ENCODE measurements around the gene DNAJC17.

Gene DNAJC17, protein sequence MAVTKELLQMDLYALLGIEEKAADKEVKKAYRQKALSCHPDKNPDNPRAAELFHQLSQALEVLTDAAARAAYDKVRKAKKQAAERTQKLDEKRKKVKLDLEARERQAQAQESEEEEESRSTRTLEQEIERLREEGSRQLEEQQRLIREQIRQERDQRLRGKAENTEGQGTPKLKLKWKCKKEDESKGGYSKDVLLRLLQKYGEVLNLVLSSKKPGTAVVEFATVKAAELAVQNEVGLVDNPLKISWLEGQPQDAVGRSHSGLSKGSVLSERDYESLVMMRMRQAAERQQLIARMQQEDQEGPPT

DNA sequence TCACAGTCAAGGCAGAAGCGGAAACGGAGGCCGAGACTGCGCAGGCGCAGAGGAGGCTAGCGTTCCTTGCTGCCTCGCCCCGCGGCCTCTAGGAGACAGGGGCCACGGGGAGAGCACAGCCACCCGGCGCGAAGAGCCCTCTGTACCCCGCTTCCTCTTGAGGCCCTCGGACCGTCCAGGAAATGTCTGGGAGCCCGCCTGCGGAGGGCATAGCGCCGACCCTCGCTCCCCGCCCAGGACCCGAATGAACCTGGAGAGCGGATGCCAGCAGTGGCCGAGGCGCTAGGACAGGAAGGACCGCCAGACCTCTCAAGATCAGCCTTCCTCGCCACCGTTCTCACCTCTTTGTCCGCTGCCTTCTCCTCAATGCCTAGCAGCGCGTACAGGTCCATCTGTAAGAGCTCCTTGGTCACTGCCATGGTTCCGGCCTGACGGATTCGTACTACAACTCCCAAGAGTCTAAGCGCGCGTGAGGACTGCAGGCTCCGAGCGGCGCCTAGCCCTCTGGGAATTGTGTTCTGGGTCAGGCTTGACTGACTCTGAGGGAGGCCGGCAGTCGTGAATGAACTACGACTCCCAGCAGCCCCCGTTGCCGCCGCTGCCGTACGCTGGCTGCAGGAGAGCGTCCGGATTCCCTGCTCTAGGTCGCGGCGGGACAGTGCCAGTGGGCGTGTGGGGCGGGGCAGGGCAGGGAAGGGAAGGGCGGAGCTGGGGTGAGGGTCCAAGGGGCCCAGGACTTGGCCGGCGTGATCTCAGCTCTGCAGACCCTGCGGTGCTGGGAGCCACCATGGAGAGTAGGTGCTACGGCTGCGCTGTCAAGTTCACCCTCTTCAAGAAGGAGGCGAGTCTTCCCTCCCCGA, at the start of gene DNAJC17, which contains the start of gene ZFYVE19:
DNAJC17 (minus strand) TSS at position 446 of the 860 bp plus-strand sequence; CDS start at position 419, 27 bp downstream.
ZFYVE19 (plus strand) TSS at position 62 of the 860 bp plus-strand sequence; CDS start at position 563, 501 bp downstream.
- peak; percentile 90 to 93 for DNase-seq (ENCODE audit: low read depth in 2 of 2)

DNA sequence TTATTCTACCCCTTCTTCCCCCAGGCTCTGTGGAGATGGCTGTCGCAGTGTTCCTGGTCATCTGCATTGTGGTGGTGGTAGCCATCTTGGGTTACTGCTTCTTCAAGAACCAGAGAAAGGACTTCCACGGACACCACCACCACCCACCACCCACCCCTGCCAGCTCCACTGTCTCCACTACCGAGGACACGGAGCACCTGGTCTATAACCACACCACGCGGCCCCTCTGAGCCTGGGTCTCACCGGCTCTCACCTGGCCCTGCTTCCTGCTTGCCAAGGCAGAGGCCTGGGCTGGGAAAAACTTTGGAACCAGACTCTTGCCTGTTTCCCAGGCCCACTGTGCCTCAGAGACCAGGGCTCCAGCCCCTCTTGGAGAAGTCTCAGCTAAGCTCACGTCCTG, 49.5 kb upstream of the DNAJC17 start:
- no peak for DNase-seq (ENCODE audit: low read depth in 2 of 2)

DNA sequence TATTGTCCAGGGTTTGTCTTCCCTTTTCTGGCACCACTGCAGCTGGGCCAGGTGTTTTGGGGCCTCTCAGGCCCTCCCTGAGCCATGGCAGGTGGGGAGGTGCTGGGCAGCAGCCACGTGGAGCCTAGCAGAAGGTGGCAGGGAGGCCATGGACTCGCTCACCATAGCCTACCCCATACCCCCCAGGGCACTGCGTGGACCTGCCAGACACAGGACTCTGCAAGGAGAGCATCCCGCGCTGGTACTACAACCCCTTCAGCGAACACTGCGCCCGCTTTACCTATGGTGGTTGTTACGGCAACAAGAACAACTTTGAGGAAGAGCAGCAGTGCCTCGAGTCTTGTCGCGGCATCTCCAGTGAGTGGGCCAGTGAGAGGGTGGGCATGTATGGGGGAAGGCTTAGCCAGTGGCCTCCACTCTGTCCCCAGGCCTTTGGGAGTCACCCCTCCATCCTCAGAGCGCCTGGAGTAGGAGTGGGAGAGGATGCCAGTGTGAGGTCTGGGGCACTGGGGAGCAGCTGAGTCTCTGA, 48.5 kb upstream of the DNAJC17 start:
- no peak for DNase-seq (ENCODE audit: low read depth in 2 of 2)

DNA sequence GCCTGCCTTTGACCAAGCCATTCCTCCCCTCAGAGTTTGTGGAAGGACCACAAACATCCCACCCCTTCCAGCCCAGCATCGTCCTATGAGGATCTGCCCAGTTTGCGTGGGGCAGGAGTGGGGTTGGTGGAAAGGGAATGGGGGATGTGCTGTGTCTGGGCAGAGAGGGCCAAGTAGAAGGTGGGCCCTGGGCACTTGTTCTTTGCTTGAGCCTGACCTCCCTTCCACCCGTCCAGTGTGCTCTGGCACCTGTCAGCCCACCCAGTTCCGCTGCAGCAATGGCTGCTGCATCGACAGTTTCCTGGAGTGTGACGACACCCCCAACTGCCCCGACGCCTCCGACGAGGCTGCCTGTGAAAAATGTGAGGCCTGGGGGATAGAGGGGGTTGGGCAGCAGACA, 46.9 kb upstream of the DNAJC17 start:
- no peak for DNase-seq (ENCODE audit: low read depth in 2 of 2)

DNA sequence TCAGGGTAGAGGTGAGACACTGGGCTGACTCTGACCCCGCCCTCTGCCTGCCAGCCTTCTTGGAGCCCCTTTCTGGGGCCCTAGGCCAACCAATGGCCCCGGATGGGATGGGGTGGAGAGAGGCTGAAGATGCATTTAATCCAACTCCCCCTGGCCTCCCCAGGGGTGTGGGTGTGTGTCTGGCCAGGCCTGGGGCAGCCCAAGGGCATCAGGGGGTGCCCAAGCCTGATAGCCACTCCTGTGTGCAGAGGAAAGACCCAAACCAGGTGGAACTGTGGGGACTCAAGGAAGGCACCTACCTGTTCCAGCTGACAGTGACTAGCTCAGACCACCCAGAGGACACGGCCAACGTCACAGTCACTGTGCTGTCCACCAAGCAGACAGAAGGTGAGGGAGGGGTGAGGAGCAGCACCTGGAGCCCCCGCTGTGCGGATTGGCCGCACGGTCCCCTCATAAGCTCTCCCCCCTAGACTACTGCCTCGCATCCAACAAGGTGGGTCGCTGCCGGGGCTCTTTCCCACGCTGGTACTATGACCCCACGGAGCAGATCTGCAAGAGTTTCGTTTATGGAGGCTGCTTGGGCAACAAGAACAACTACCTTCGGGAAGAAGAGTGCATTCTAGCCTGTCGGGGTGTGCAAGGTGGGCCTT, 46.1 kb upstream of the DNAJC17 start:
- no peak for DNase-seq (ENCODE audit: low read depth in 2 of 2)

DNA sequence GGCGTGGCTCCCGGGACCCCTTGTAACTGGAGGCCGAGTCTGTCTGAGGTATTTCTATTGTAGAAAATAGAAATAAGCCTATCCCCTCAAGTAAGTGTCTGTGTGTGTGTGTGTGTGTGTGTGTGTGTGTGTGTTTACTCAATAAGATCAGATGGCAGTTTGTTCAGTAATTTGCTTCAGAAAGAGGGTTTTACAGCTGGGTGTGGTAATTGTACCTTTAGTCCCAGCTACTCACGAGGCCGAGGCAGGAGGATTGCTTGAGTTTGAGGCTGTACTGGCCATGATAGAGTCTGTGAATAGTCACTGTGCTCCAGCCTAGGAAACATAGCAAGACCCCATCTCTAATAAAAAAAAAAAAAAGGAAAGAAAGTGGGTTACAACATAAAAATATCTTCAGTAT, 45.3 kb upstream of the DNAJC17 start:
- DNase-seq (ENCODE audit: low read depth in 2 of 2): no peak

DNA sequence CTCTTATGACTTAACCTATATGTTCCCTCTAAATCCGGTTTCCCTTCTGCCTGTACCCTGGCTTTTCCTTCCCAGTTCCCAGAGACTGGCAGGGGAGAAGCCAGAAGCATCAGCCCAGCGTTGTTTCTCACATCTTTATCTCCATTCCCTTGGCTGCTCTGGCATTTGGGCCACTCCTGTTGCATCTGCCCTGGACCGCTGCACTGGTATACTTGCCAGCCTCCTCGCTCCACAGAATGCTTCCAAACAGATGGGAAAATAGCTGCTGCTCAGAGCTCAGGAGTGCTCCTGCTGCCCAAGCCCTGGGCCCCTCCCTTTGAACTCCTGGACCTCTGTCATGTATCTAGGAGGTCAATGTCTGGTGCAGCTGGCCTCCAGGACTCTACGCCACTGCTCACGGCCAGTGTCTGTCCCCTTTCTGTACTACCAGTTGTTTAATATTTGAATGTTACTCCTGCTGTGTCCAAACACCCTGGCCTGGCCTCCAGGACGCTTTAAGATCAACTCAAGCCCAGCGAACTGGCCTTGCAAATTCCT, 43.4 kb upstream of the DNAJC17 start:
- no peak for DNase-seq (ENCODE audit: low read depth in 2 of 2)

DNA sequence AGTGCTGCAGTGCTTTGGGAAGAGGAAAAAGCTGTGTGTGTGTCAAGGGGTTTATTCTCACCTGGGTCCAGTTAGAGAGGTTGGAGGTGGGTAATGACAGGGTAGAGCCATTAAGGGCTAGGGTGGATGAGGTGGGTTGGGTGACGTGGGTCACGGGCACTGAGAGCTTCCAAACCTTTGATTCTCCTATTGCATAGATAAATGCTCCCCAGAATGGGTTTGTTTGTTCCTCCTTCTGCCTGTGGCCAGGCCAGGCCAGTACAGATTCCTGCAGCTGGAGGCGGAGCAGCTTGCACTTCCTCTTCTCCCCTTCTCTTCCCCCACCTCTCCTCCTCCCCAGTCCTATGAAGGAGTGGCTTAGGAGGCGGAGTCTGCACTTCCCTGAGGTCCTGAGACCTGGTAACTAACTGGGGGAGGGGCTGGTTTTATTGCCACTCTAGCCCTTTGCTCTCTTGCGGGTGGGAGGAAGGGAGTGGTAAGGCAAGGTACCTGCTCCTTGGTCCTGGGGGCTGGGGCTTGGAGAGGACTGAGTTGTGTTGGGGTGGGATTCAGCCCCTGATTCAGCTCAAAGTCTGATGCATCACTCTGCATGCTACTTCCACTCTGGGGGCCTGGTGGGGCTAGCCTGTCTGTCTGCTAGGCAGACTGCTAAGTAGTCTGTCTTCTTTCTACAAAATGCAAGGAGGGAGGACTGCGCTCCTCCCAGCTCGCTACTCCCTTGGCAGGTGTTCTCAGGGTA, 40.1 kb upstream of the DNAJC17 start:
- no peak for DNase-seq (ENCODE audit: low read depth in 2 of 2)

DNA sequence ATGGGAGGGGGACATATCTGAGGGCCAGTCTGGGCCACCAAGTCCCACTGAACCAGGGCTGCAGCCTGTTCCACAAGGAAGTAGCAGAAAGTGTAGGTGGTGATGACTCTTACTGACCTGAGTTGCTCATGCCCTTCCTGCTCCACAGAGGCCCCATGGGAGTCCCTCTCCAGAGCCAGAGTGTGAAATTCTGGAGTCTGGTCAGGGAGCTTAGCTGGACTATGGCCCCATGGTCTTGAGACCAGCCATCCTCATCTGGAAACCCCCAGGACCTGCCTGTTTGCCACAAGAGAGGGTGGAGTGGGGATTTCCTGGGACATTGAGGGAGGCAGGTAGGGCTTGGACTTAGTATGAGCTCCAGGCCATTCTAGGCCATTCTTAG, 39.6 kb upstream of the DNAJC17 start:
- DNase-seq (ENCODE audit: low read depth in 2 of 2): no peak

DNA sequence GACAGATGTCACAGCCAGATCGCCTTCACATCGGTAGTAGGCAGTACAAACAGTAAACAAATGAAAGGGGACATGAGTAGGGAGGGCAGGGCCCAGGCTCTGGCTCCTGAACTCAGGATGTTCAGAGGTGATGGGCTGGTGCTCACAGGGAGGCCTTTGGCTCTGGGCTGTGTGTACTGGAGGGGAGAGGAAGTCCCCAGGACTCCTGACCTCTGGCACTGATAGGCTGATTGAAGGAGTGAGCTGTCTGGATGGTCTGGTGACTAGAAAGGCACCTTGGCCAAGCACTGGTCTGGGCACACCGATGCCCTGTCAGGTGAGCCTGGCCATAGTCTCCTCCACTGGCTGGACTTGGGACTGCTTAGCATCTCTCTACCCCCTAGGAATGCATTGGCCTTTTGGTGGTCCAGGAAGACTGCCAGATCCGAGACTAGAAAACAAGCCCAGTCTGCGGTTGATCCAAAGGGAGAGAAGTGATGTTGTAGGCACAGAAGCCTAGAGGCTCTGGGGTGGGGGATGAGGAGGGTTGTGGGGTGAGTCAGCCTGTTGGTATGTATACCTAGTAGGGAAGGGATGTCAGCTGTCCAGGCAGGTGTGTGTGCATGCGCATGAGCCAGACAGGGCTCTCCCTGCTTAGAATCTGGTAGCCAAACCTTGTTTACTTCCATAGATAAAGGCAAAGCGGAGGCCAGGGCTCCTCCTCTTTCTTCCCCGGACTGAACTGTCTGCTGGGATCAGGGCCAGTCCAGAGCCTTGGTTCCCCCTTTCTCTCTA, 38.4 kb upstream of the DNAJC17 start:
- DNase-seq (ENCODE audit: low read depth in 2 of 2): no peak

DNA sequence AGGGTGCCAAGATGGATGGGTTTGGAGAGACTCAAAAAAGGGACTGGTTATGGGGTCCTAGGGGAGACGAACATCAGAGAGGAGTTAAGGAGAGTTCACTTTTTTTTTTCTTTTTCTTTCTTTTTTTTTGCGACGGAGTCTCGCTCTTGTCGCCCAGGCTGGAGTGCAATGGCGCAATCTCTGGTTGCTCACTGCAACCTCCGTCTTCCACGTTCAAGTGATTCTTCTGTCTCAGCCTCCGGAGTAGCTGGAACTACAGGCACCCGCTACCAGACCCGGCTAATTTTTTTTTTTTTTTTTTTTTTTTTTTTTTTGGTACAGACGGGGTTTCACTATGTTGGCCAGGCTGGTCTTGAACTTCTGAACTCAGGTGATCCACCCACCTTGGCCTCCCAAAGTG, 37.8 kb upstream of the DNAJC17 start:
- no peak for DNase-seq (ENCODE audit: low read depth in 2 of 2)

DNA sequence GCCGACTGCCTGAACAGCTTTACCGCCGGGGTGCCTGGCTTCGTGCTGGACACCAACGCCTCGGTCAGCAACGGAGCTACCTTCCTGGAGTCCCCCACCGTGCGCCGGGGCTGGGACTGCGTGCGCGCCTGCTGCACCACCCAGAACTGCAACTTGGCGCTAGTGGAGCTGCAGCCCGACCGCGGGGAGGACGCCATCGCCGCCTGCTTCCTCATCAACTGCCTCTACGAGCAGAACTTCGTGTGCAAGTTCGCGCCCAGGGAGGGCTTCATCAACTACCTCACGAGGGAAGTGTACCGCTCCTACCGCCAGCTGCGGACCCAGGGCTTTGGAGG, 37.4 kb upstream of the DNAJC17 start:
- peak in 1 of 2 donors; percentile 8 for DNase-seq (ENCODE audit: low read depth in 2 of 2)

DNA sequence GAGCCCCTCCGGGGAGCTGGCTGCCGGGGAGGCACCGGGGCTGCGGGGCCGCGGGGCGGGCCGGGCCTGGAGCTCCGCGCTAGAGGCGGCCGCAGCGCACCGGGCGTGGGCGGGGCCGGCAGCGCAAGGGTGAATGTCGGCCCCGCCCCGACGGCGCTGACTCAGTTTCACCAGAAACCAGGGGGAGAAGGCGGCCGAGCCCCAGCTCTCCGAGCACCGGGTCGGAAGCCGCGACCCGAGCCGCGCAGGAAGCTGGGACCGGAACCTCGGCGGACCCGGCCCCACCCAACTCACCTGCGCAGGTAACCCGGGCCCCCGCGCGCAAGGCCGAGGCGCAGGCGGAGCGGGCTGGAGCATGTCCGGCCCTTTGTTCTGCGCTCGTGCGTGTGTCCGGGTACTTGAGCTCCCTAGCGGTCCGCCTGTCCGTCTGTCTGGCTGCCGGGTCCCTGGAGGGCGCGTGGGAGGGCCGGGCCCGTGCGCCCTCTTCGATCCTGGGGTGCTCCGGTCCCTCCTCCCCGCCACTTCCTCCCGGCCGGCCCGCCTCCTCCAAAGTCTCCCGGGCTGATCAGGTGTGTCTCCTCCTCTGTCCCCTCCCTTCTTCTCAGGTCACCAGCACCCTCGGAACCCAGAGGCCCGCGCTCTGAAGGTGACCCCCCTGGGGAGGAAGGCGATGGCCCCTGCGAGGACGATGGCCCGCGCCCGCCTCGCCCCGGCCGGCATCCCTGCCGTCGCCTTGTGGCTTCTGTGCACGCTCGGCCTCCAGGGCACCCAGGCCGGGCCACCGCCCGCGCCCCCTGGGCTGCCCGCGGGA, 36.8 kb upstream of the DNAJC17 start, which contains the start of gene SPINT1:
SPINT1 (plus strand) TSS at position 164 of the 811 bp plus-strand sequence; CDS start at position 671, 507 bp downstream.
- peak; percentile 60 to 77 for DNase-seq (ENCODE audit: low read depth in 2 of 2)

DNA sequence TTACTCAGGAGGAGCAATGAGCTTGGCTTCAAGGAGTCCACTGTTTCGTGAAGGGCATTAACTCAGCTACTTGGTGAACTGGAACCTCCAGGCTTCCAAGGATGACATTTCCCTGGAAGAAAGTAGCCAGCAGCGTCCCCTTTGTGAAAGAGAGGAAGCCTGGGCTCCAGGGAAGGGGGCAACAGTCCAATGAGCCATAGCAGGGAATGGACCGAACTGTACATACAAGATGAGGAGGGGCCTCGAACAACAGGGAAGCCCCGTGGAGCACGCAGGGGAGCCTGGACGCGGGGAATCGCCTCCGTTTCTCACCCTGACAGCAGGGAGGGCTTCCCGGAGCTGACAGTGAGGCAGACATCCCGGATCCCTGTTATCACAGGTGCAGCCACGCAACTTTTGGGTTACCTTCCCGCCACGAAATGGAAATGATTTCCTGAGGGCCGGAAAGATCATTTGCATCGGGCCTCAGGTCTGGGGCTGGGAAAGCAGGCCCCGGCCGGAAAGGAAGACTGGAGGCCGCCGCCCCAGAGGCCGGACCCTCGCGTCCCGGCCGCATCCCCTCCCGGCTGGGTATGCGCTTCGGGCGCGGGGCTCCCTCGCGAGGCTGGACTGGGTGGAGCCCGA, 36.1 kb upstream of the DNAJC17 start:
- DNase-seq (ENCODE audit: low read depth in 2 of 2): no peak

DNA sequence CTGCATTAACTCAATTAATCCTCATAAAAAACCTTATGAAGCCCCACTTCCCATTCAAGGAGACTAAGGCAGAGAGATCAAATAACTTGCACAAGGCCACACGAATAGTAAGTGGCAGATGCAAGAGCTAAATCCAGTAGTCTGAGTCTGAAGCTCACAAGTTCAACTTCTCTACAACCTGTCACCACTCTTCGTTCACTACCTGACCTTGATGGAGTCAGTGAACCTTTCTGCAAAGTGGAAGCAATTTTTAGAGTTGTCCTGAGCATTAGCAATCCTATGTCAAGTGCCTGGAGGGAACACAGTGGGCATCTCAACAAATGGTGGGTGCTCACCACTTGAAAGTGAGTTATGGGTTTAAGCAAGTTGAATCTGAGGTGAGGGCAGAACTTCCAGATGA, 34.5 kb upstream of the DNAJC17 start:
- no peak for DNase-seq (ENCODE audit: low read depth in 2 of 2)

DNA sequence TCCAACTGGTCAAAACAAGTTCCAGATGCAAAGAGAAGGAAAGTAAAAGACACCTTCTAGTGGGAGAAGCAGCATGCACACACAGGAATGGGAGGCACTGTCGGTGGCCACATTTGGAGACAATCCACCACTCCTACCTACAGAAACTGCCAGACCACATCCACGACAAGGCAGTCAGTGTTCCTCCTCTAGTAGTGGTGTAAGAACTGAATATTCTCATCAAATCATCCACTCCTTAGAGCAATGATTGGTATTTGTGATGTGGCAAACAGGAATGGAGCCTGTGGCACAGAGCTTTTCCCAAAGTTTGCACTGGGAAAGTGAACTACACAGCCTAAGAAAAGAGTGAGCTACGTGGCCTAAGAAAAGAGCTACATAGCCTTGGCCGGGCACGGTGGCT, 31.5 kb upstream of the DNAJC17 start:
- DNase-seq (ENCODE audit: low read depth in 2 of 2): no peak

DNA sequence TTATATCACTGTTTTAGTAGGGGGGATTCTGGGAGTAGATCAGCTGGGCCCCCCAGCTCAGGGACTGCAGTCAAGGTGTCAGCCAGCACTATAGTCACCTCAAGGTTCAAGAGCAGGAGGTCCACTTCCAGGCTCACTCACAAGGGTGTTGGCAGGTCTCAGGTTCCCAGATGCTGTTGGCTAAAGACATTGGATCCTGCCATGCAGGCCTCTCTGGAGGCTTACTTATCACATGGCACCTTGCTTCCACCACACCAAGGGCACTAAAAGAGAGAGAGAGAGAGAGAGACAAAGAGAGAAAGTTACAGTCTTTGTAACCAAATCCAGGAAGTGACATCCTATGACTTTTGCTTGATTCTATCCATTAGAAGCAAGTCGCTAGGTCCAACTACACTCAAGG, 28.7 kb upstream of the DNAJC17 start:
- no peak for DNase-seq (ENCODE audit: low read depth in 2 of 2)

DNA sequence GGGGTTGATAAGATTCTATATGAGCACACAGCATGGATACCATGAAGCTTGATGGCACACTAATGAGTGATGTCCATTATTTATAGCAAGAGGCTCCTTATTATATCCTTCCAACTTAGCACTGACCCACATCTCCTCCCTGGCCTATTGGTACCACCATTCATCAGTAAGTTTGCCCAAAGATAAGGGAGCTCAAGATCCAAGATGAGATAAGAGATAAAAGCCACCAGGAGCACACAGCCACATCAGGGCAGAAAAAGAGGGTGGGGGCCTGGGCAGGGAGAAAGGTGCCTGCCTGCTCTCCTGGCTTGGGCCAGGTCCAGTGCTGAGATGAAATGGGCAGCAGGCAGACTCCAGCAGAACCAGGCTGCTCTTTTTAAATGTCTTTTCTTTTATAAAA, 25.6 kb upstream of the DNAJC17 start:
- DNase-seq (ENCODE audit: low read depth in 2 of 2): no peak

DNA sequence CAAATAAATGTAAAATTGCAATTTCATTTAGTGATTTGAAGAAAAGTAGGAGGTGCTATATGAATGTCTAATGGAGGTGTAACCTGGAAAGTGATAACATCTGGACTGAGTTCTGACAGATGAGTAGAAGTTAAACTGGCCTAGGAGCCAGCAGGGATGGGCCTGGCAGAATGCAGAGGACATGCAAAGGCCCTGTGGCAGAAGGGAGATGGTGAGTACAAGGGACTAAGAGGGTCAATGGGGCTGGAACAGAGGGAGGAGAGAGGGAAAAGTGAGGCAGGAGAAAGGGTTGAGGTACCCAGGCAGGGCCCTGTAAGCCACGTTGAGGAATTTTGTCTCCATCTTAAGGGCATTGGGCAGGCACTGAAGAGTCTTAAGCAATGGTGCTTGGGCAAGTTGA, 24.6 kb upstream of the DNAJC17 start:
- no peak for DNase-seq (ENCODE audit: low read depth in 2 of 2)
